ENCODE measurements around the gene MRNIP. TPM values are rescaled to one million over a fixed set of nuclear protein-coding genes. Genes with fewer than 3 reads are reported as not detected.

Gene MRNIP
- total and polyA plus RNA-seq, 7 experiments from 2014 or later, result 19.4 to 133 (median 40.2) TPM

GRCh38 chr5:179900206-179900605 lies 41.6 kb upstream of the MRNIP start:
- peaks cover 0 to 13% (median 6%) of the 10 kb centered on the region in 7 donors for H3K4me1 Mint-ChIP-seq
- no peak overlapping the region for H3K4me3 Mint-ChIP-seq
- Histone ChIP-seq H3K36me3 (ENCODE audit: control insufficient read depth in 2 of 3, insufficient read depth in 3 of 3, low read length in 3 of 3) (peaks cover 0 to 63% (median 4%) of the 10 kb centered on the region in 3 experiments), H3K4me1 (ENCODE audit: control insufficient read depth in 2 of 2, insufficient read depth in 2 of 2, low read length in 2 of 2) (no peaks in the 10 kb centered on the region), H3K27me3 (ENCODE audit: control insufficient read depth in 2 of 2, insufficient read depth in 2 of 2, low read length in 2 of 2) (no peaks in the 10 kb centered on the region), H3K27ac (ENCODE audit: low read depth, low read length) (no peak overlapping the region), H3K9me3 (ENCODE audit: control insufficient read depth in 2 of 3, low read length in 3 of 3) (no peaks in the 10 kb centered on the region), H3K4me3 (ENCODE audit: low read length) (no peak overlapping the region)
- peaks cover 3 to 37% (median 20%) of the 10 kb centered on the region in 5 donors for H3K36me3 Mint-ChIP-seq
- ATAC-seq (no peak), DNase-seq (no peak)
- POLR2A ChIA-PET, result no interaction called here
- CTCF ChIA-PET, result no interaction called here
- no peak overlapping the region for H3K27ac Mint-ChIP-seq
- H3K9me3 Mint-ChIP-seq, result no peaks in the 10 kb centered on the region
- no peaks in the 10 kb centered on the region for H3K27me3 Mint-ChIP-seq
- intact Hi-C loops (cut with micrococcal nuclease), result no loop called here

- ChIA-PET CTCF (no interaction called here), POLR2A (interaction anchor here (0.6 kb wide), 1 partner anchor 11 kb away, joined by 4 read pairs; no protein-coding TSS in a partner anchor)
- H3K27me3 Mint-ChIP-seq, result no peaks in the 10 kb centered on the region
- no peak for ATAC-seq
- H3K36me3 Mint-ChIP-seq, result peaks cover 3 to 42% (median 20%) of the 10 kb centered on the region in 5 donors
- Histone ChIP-seq H3K36me3 (ENCODE audit: control insufficient read depth in 2 of 3, insufficient read depth in 3 of 3, low read length in 3 of 3) (peaks cover 0 to 75% (median 15%) of the 10 kb centered on the region in 3 experiments), H3K4me1 (ENCODE audit: control insufficient read depth in 2 of 2, insufficient read depth in 2 of 2, low read length in 2 of 2) (no peaks in the 10 kb centered on the region), H3K27me3 (ENCODE audit: control insufficient read depth in 2 of 2, insufficient read depth in 2 of 2, low read length in 2 of 2) (no peaks in the 10 kb centered on the region), H3K9me3 (ENCODE audit: control insufficient read depth in 2 of 3, low read length in 3 of 3) (no peaks in the 10 kb centered on the region), H3K27ac (ENCODE audit: low read depth, low read length) (no peak overlapping the region), H3K4me3 (ENCODE audit: low read length) (no peak overlapping the region)
- intact Hi-C loops (cut with micrococcal nuclease), result no loop called here
- H3K9me3 Mint-ChIP-seq, result no peaks in the 10 kb centered on the region
- no peak overlapping the region for H3K27ac Mint-ChIP-seq
- no peak for DNase-seq
- no peak overlapping the region for H3K4me3 Mint-ChIP-seq
- no peaks in the 10 kb centered on the region for H3K4me1 Mint-ChIP-seq
Observed at GRCh38 chr5:179895861-179896260, 37.2 kb upstream of the MRNIP start.

GRCh38 chr5:179893958-179894895 lies 35.6 kb upstream of the MRNIP start:
- Histone ChIP-seq H3K4me3 (ENCODE audit: low read length) (no peak overlapping the region), H3K9me3 (ENCODE audit: control insufficient read depth in 2 of 3, low read length in 3 of 3) (no peaks in the 10 kb centered on the region), H3K27me3 (ENCODE audit: control insufficient read depth in 2 of 2, insufficient read depth in 2 of 2, low read length in 2 of 2) (no peaks in the 10 kb centered on the region), H3K27ac (ENCODE audit: low read depth, low read length) (no peak overlapping the region), H3K4me1 (ENCODE audit: control insufficient read depth in 2 of 2, insufficient read depth in 2 of 2, low read length in 2 of 2) (no peaks in the 10 kb centered on the region), H3K36me3 (ENCODE audit: control insufficient read depth in 2 of 3, insufficient read depth in 3 of 3, low read length in 3 of 3) (peaks cover 0 to 82% (median 20%) of the 10 kb centered on the region in 3 experiments)
- Mint-ChIP-seq H3K4me3 (no peak overlapping the region), H3K27ac (peak overlapping the region in 1 of 9 donors; percentile 67), H3K36me3 (peaks cover 3 to 43% (median 21%) of the 10 kb centered on the region in 5 donors), H3K4me1 (no peaks in the 10 kb centered on the region), H3K9me3 (no peaks in the 10 kb centered on the region), H3K27me3 (no peaks in the 10 kb centered on the region)
- ATAC-seq, result no peak
- POLR2A ChIA-PET, result no interaction called here
- intact Hi-C loops (cut with micrococcal nuclease), result no loop called here
- CTCF ChIA-PET, result no interaction called here
- no peak for DNase-seq

GRCh38 chr5:179893076-179893957 lies 34.7 kb upstream of the MRNIP start:
- no peaks in the 10 kb centered on the region for H3K27me3 Mint-ChIP-seq
- H3K4me3 ChIP-seq (ENCODE audit: low read length), result no peak overlapping the region
- H3K4me3 Mint-ChIP-seq, result no peak overlapping the region
- ChIA-PET CTCF (no interaction called here), POLR2A (no interaction called here)
- H3K9me3 Mint-ChIP-seq, result no peaks in the 10 kb centered on the region
- peaks cover 8 to 46% (median 18%) of the 10 kb centered on the region in 5 donors for H3K36me3 Mint-ChIP-seq
- H3K27ac Mint-ChIP-seq, result no peak overlapping the region
- no peak overlapping the region for H3K27ac ChIP-seq (ENCODE audit: low read depth, low read length)
- no peaks in the 10 kb centered on the region for H3K9me3 ChIP-seq (ENCODE audit: control insufficient read depth in 2 of 3, low read length in 3 of 3)
- peaks cover 0 to 80% (median 20%) of the 10 kb centered on the region in 3 experiments for H3K36me3 ChIP-seq (ENCODE audit: control insufficient read depth in 2 of 3, insufficient read depth in 3 of 3, low read length in 3 of 3)
- intact Hi-C loops (cut with micrococcal nuclease), result no loop called here
- H3K4me1 ChIP-seq (ENCODE audit: control insufficient read depth in 2 of 2, insufficient read depth in 2 of 2, low read length in 2 of 2), result no peaks in the 10 kb centered on the region
- no peaks in the 10 kb centered on the region for H3K4me1 Mint-ChIP-seq
- no peak for ATAC-seq
- H3K27me3 ChIP-seq (ENCODE audit: control insufficient read depth in 2 of 2, insufficient read depth in 2 of 2, low read length in 2 of 2), result no peaks in the 10 kb centered on the region
- DNase-seq, result no peak

GRCh38 chr5:179892255-179892654 lies 33.6 kb upstream of the MRNIP start:
- H3K27ac ChIP-seq (ENCODE audit: low read depth, low read length), result no peak overlapping the region
- Mint-ChIP-seq H3K27me3 (no peaks in the 10 kb centered on the region), H3K9me3 (no peaks in the 10 kb centered on the region), H3K36me3 (peaks cover 9 to 48% (median 19%) of the 10 kb centered on the region in 5 donors), H3K4me3 (no peak overlapping the region), H3K27ac (no peak overlapping the region), H3K4me1 (no peaks in the 10 kb centered on the region)
- no peaks in the 10 kb centered on the region for H3K4me1 ChIP-seq (ENCODE audit: control insufficient read depth in 2 of 2, insufficient read depth in 2 of 2, low read length in 2 of 2)
- no peaks in the 10 kb centered on the region for H3K27me3 ChIP-seq (ENCODE audit: control insufficient read depth in 2 of 2, insufficient read depth in 2 of 2, low read length in 2 of 2)
- CTCF ChIA-PET, result no interaction called here
- no peak overlapping the region for H3K4me3 ChIP-seq (ENCODE audit: low read length)
- intact Hi-C loops (cut with micrococcal nuclease), result no loop called here
- no peak for ATAC-seq
- H3K9me3 ChIP-seq (ENCODE audit: control insufficient read depth in 2 of 3, low read length in 3 of 3), result no peaks in the 10 kb centered on the region
- DNase-seq, result no peak
- peaks cover 0 to 82% (median 20%) of the 10 kb centered on the region in 3 experiments for H3K36me3 ChIP-seq (ENCODE audit: control insufficient read depth in 2 of 3, insufficient read depth in 3 of 3, low read length in 3 of 3)
- POLR2A ChIA-PET, result no interaction called here

- H3K4me3 Mint-ChIP-seq, result no peak overlapping the region
- H3K36me3 ChIP-seq (ENCODE audit: control insufficient read depth in 2 of 3, insufficient read depth in 3 of 3, low read length in 3 of 3), result peaks cover 0 to 91% (median 24%) of the 10 kb centered on the region in 3 experiments
- POLR2A ChIA-PET, result no interaction called here
- H3K9me3 ChIP-seq (ENCODE audit: control insufficient read depth in 2 of 3, low read length in 3 of 3), result no peaks in the 10 kb centered on the region
- peaks cover 0 to 5% (median 0%) of the 10 kb centered on the region in 11 donors for H3K9me3 Mint-ChIP-seq
- no peaks in the 10 kb centered on the region for H3K4me1 ChIP-seq (ENCODE audit: control insufficient read depth in 2 of 2, insufficient read depth in 2 of 2, low read length in 2 of 2)
- H3K27me3 Mint-ChIP-seq, result no peaks in the 10 kb centered on the region
- no peak for ATAC-seq
- no peak overlapping the region for H3K27ac Mint-ChIP-seq
- no peak overlapping the region for H3K27ac ChIP-seq (ENCODE audit: low read depth, low read length)
- DNase-seq, result no peak
- no peak overlapping the region for H3K4me3 ChIP-seq (ENCODE audit: low read length)
- H3K36me3 Mint-ChIP-seq, result peaks cover 13 to 59% (median 30%) of the 10 kb centered on the region in 5 donors
- H3K4me1 Mint-ChIP-seq, result peaks cover 0 to 4% (median 0%) of the 10 kb centered on the region in 7 donors
- CTCF ChIA-PET, result no interaction called here
- intact Hi-C loops (cut with micrococcal nuclease), result no loop called here
- no peaks in the 10 kb centered on the region for H3K27me3 ChIP-seq (ENCODE audit: control insufficient read depth in 2 of 2, insufficient read depth in 2 of 2, low read length in 2 of 2)
Observed at GRCh38 chr5:179890751-179891682, 32.4 kb upstream of the MRNIP start.

All from naive thymus-derived CD4-positive, alpha-beta T cell (primary cell).